ENCODE data around the gene IL6. TPM values are rescaled to one million over a fixed set of nuclear protein-coding genes. Genes with fewer than 3 reads are reported as not detected.
"Not testable (repeated sequence)": the region's sequence is repeated elsewhere in the genome, so short reads cannot be mapped to it uniquely, and the experiment has no call there.

Gene IL6
- 2.6 and 3.3 TPM in 2 replicates for total RNA-seq
- 33.2 TPM for total RNA-seq (2013)
- polyA plus RNA-seq = 222 and 341 TPM in 2 replicates
- 98.3 and 245 TPM in 2 replicates for polyA minus RNA-seq

GRCh38 chr7:22726907-22727713 is at the start of gene IL6:
Gene IL6 (plus strand): TSS chr7:22727200. CDS start chr7:22727263, 63 bp downstream.
- Histone ChIP-seq H3K27ac (ENCODE audit: low read length in 2 of 2) (peak within 1 kb of the TSS; percentile 90 to 94), H4K20me1 (ENCODE audit: control insufficient read depth, insufficient read depth, low read length, poor library complexity, severe bottlenecking) (no peaks in the 10 kb centered on the region), H3K4me2 (replicated peaks; ENCODE audit: low read depth, low read length, poor library complexity, severe bottlenecking) (peak within 1 kb of the TSS; percentile 81), H3K4me1 (ENCODE audit: control insufficient read depth in 2 of 2, insufficient read depth in 2 of 2, low read length in 2 of 2) (peaks cover 72 to 74% of the 10 kb centered on the region in 2 donors), H3K79me2 (ENCODE audit: control insufficient read depth, insufficient read depth, low read length) (peaks cover 33% of the 10 kb centered on the region), H2AFZ (ENCODE audit: insufficient read depth, low read depth, low read length, poor library complexity, severe bottlenecking) (peak within 1 kb of the TSS; percentile 58), H3K9me3 (ENCODE audit: control extremely low read depth in 1 of 3, control insufficient read depth in 2 of 3, insufficient read depth in 1 of 3, low read length in 2 of 3) (no peaks in the 10 kb centered on the region), H3K27me3 (replicated peaks in 1 of 4; ENCODE audit: control extremely low read depth in 1 of 4, control insufficient read depth in 3 of 4, insufficient read depth in 4 of 4, low read length in 3 of 4) (no peaks in the 10 kb centered on the region), H3K36me3 (replicated peaks in 1 of 2; ENCODE audit: control extremely low read depth in 1 of 2, control insufficient read depth in 1 of 2, extremely low read depth in 1 of 2, insufficient read depth in 2 of 2, low read length in 1 of 2) (no peaks in the 10 kb centered on the region), H3K4me3 (ENCODE audit: control extremely low read depth in 1 of 5, extremely low read depth in 1 of 5, insufficient read depth in 1 of 5, low read depth in 2 of 5, low read length in 4 of 5) (peak within 1 kb of the TSS in 4 of 5 experiments; percentile 58 to 70 (median 66)), H3K9ac (ENCODE audit: low read length) (peak within 1 kb of the TSS; percentile 72)
- Mint-ChIP-seq H3K27ac (peak within 1 kb of the TSS; percentile 90), H3K4me1 (peaks cover 75% of the 10 kb centered on the region), H3K9me3 (ENCODE audit: insufficient read depth) (no peaks in the 10 kb centered on the region), H3K4me3 (peak within 1 kb of the TSS; percentile 80), H3K27me3 (no peaks in the 10 kb centered on the region)
- ATAC-seq (ENCODE audit: low read depth) (peak; percentile 46), DNase-seq (peak; percentile 77)
- intact Hi-C loops (cut with micrococcal nuclease) = loop anchor here (1.0 to 5.0 kb wide), 9 partner anchors 29 to 328 kb away; partner anchors contain the start of gene HYCC1
- no peak for TF ChIP-seq EZH2 (IDR thresholded peaks at IDR 0.05; ENCODE audit: borderline replicate concordance, insufficient read depth, low read depth, low read length, poor library complexity, severe bottlenecking)
- no peak for TF ChIP-seq CTCF (IDR thresholded peaks at IDR 0.05)
- POLR2A ChIA-PET = interaction anchor here (1.9 to 2.5 kb wide), 2 partner anchors 66 to 166 kb away, joined by 6 to 15 read pairs; no protein-coding TSS in a partner anchor
- 22% methylated on average over 15 of the region's 28 CpGs for WGBS (ENCODE audit: insufficient coverage)
- CTCF ChIA-PET = interaction anchor here (0.8 to 20.7 kb wide), 38 partner anchors 9 to 379 kb away, joined by 3 to 712 read pairs (median 6); partner anchors contain the start of gene HYCC1

DNA sequence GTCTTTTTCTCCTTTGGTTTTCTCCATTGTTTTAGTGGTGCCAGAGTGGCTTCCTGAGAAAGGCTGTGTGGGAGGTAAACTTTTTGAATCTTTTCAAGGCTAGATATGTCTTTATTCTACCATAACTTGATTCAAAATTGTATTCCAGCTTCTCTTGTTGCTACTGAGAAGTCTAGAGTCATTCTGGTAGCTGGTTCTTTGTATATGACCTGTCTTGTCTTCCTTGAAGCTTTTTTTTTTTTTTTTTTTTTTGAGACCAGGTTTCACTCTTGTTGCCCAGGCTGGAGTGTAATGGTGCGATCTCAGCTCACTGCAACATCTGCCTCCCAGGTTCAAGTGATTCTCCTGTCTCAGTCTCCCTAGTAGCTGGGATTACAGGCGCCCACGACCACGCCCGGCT is 49.7 kb upstream of the IL6 start:
- not testable (repeated sequence) for H3K36me3 ChIP-seq (replicated peaks in 1 of 2; ENCODE audit: control extremely low read depth in 1 of 2, control insufficient read depth in 1 of 2, extremely low read depth in 1 of 2, insufficient read depth in 2 of 2, low read length in 1 of 2); H2AFZ ChIP-seq (ENCODE audit: insufficient read depth, low read depth, low read length, poor library complexity, severe bottlenecking); DNase-seq; H3K9me3 Mint-ChIP-seq (ENCODE audit: insufficient read depth); H3K27me3 Mint-ChIP-seq; H4K20me1 ChIP-seq (ENCODE audit: control insufficient read depth, insufficient read depth, low read length, poor library complexity, severe bottlenecking); ATAC-seq (ENCODE audit: low read depth); H3K27me3 ChIP-seq (replicated peaks in 1 of 4; ENCODE audit: control extremely low read depth in 1 of 4, control insufficient read depth in 3 of 4, insufficient read depth in 4 of 4, low read length in 3 of 4); H3K9me3 ChIP-seq (ENCODE audit: control extremely low read depth in 1 of 3, control insufficient read depth in 2 of 3, insufficient read depth in 1 of 3, low read length in 2 of 3); H3K9ac ChIP-seq (ENCODE audit: low read length)
- Histone ChIP-seq H3K27ac (ENCODE audit: low read length in 2 of 2) (peak overlapping the region; percentile 68 to 84), H3K79me2 (ENCODE audit: control insufficient read depth, insufficient read depth, low read length) (peaks cover 11% of the 10 kb centered on the region), H3K4me2 (replicated peaks; ENCODE audit: low read depth, low read length, poor library complexity, severe bottlenecking) (peak overlapping the region; percentile 58), H3K4me1 (ENCODE audit: control insufficient read depth in 2 of 2, insufficient read depth in 2 of 2, low read length in 2 of 2) (peaks cover 91% of the 10 kb centered on the region in 2 donors), H3K4me3 (ENCODE audit: control extremely low read depth in 1 of 5, extremely low read depth in 1 of 5, insufficient read depth in 1 of 5, low read depth in 2 of 5, low read length in 4 of 5) (peak overlapping the region in 1 of 5 experiments; percentile 6)
- Mint-ChIP-seq H3K4me3 (peak overlapping the region; percentile 74), H3K4me1 (peaks cover 89% of the 10 kb centered on the region), H3K27ac (peak overlapping the region; percentile 91)
- ChIA-PET POLR2A (interaction anchor here (0.6 kb wide), 1 partner anchor 10 kb away, joined by 4 read pairs; no protein-coding TSS in a partner anchor), CTCF (interaction anchor here (0.6 to 4.4 kb wide), 8 partner anchors 15 to 177 kb away, joined by 3 to 24 read pairs (median 8); partner anchors contain the start of genes IL6 and STEAP1B)
- WGBS (ENCODE audit: insufficient coverage) = 16% methylated on average over 4 of the region's 5 CpGs
- intact Hi-C loops (cut with micrococcal nuclease) = loop anchor here (2.0 kb wide), 1 partner anchor 14 kb away; no protein-coding TSS in a partner anchor

All from B cell (primary cell).